OCI-LY1 (cell line): ENCODE results near the gene PFKL.

ENCODE experiments used
- EZH2 ChIP-seq: fragments of 200-600 bp; sonication (generic), shearing (Covaris generic); IDR thresholded peaks from 2 replicates; pipeline ENCODE4 v1.8.0; 2017; ENCODE audit warnings: borderline replicate concordance, mixed run types, mild to moderate bottlenecking, antibody characterized with exemption, low read length, moderate library complexity, mixed read lengths
- TF ChIP-seq, protein P1 (sequence below): fragments of 200-600 bp; sonication (generic), shearing (Covaris generic); IDR thresholded peaks from 2 replicates; pipeline ENCODE4 v1.5.1; 2017; ENCODE audit warnings: mild to moderate bottlenecking, antibody characterized with exemption, low read length, moderate library complexity, mixed read lengths

DNA sequence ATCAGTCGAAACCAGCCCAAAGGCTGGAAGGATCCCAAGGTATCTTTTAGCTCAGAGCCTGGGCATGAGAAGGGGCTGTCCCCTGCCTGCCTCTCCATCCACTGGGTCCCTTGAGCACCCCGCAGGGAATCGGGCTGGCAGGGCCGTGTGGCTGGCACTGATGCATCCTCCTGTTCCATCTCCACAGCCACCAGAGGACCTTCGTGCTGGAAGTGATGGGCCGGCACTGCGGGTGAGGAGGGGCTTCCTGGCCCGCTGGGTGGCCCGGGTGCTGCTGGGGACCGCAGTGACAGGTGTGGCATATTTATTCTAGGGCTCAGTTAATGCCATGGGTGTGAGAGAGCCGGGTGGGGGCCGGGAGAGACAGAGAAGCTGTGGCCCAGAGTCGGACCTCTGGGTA, 13.6 kb downstream of the PFKL start:
- TF ChIP-seq, protein P1, sequence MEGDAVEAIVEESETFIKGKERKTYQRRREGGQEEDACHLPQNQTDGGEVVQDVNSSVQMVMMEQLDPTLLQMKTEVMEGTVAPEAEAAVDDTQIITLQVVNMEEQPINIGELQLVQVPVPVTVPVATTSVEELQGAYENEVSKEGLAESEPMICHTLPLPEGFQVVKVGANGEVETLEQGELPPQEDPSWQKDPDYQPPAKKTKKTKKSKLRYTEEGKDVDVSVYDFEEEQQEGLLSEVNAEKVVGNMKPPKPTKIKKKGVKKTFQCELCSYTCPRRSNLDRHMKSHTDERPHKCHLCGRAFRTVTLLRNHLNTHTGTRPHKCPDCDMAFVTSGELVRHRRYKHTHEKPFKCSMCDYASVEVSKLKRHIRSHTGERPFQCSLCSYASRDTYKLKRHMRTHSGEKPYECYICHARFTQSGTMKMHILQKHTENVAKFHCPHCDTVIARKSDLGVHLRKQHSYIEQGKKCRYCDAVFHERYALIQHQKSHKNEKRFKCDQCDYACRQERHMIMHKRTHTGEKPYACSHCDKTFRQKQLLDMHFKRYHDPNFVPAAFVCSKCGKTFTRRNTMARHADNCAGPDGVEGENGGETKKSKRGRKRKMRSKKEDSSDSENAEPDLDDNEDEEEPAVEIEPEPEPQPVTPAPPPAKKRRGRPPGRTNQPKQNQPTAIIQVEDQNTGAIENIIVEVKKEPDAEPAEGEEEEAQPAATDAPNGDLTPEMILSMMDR: no peak
- no peak for TF ChIP-seq EZH2
